HepG2 (cell line): Measurements from ENCODE around the gene GDF15. TPM values are rescaled to one million over a fixed set of nuclear protein-coding genes. Genes with fewer than 3 reads are reported as not detected.
A peak's percentile ranks its signal among the peaks of the same experiment; 100 is the strongest.

Experiments used
- AGO1 ChIP-seq: fragments of 200-400 bp; formaldehyde crosslinking; IDR thresholded peaks from 2 replicates; pipeline ENCODE4 v1.6.1; 2017; ENCODE audit warnings: mild to moderate bottlenecking, low read depth, low read length, moderate library complexity; ENCODE audit not compliant: poor library complexity, severe bottlenecking
- ARNTL ChIP-seq: sonication (generic); formaldehyde crosslinking; IDR thresholded peaks from 2 replicates; pipeline ENCODE4 v1.4.0; 2020; ENCODE audit warnings: mild to moderate bottlenecking, missing genetic modification reagents
- BCL6 ChIP-seq: IDR thresholded peaks from 2 replicates; pipeline ENCODE4 v1.6.1; 2016; ENCODE audit warnings: missing genetic modification reagents, missing compliant biosample characterization
- EEA1 ChIP-seq: sonication (generic); formaldehyde crosslinking; IDR thresholded peaks from 2 replicates; pipeline ENCODE4 v1.5.1; 2020; ENCODE audit warnings: mild to moderate bottlenecking, missing genetic modification reagents, borderline replicate concordance
- FOXA3 ChIP-seq: IDR thresholded peaks from 2 replicates; pipeline ENCODE4 v1.6.1; 2016; ENCODE audit warnings: missing genetic modification reagents, missing compliant biosample characterization
- FOXC1 ChIP-seq: sonication (generic); formaldehyde crosslinking; IDR thresholded peaks from 2 replicates; pipeline ENCODE4 v1.8.0; 2022; ENCODE audit warnings: mild to moderate bottlenecking, missing genetic modification reagents, borderline replicate concordance
- GZF1 ChIP-seq: sonication (generic); formaldehyde crosslinking; IDR thresholded peaks from 2 replicates; pipeline ENCODE4 v1.5.1; 2020; ENCODE audit warnings: mild to moderate bottlenecking, missing genetic modification reagents
- MYNN ChIP-seq: sonication (generic); formaldehyde crosslinking; IDR thresholded peaks from 2 replicates; pipeline ENCODE4 v1.4.0; 2020; ENCODE audit warnings: mild to moderate bottlenecking, low read depth, missing genetic modification reagents
- SATB2 ChIP-seq: sonication (generic); formaldehyde crosslinking; IDR thresholded peaks from 2 replicates; pipeline ENCODE4 v1.5.0; 2020; ENCODE audit warnings: missing genetic modification reagents
- SMYD3 ChIP-seq: sonication (generic); formaldehyde crosslinking; IDR thresholded peaks from 2 replicates; pipeline ENCODE4 v1.8.1; 2023; ENCODE audit warnings: mild to moderate bottlenecking, missing genetic modification reagents
- TBL1XR1 ChIP-seq: fragments of 150-350 bp; IDR thresholded peaks from 2 replicates; pipeline ENCODE4 v1.6.1; 2014; ENCODE audit warnings: borderline replicate concordance, low read length; ENCODE audit not compliant: partially characterized antibody
- ZFP62 ChIP-seq: sonication (generic); formaldehyde crosslinking; IDR thresholded peaks from 2 replicates; pipeline ENCODE4 v1.4.0; 2020; ENCODE audit warnings: missing genetic modification reagents
- ZKSCAN1 ChIP-seq: fragments of 150-350 bp; IDR thresholded peaks from 2 replicates; pipeline ENCODE4 v1.6.1; 2014; ENCODE audit warnings: low read length
- ZNF496 ChIP-seq: sonication (generic); formaldehyde crosslinking; IDR thresholded peaks from 2 replicates; pipeline ENCODE4 v1.8.1; 2023; ENCODE audit warnings: mild to moderate bottlenecking, moderate library complexity, missing genetic modification reagents; ENCODE audit not compliant: insufficient replicate concordance
- ZNF570 ChIP-seq: sonication (generic); formaldehyde crosslinking; IDR thresholded peaks from 2 replicates; pipeline ENCODE4 v1.4.0; 2020; ENCODE audit warnings: mild to moderate bottlenecking, missing genetic modification reagents, borderline replicate concordance
- polyA plus RNA-seq, 8 experiments: library from polyadenylated mRNA; depleted of rRNA in 3 of 8; stranded (reverse) in 7 of 8; unstranded in 1 of 8; fragments of >200 nt; fragmentation: Illumina TruSeq in 4 of 8; extraction: Trizol in 4 of 8; gene quantifications; 2 replicates each; pipeline versions ENCODE4 v1.2.1 to v1.2.3, GENCODE V29; 2011 to 2016; ENCODE audit warnings: low read depth in 4 of 8, missing spikeins in 1 of 8, mixed read lengths in 1 of 8; ENCODE audit not compliant: insufficient read depth in 1 of 8
- total RNA-seq, 5 experiments: library from RNA; depleted of rRNA; stranded (reverse); fragments of >200 nt; fragmentation: Illumina TruSeq; extraction: Trizol; gene quantifications; 2 replicates each; pipeline ENCODE4 v1.2.3, GENCODE V29; 2016; ENCODE audit warnings: low read depth in 1 of 5
- TF ChIP-seq, protein P1 (sequence below): sonication (generic); formaldehyde crosslinking; IDR thresholded peaks from 2 replicates; pipeline ENCODE4 v1.8.0; 2022; ENCODE audit warnings: missing genetic modification reagents, mild to moderate bottlenecking, inconsistent platforms, borderline replicate concordance
- TF ChIP-seq, protein P2 (sequence below), 2 experiments: sonication (generic) in 1 of 2; formaldehyde crosslinking in 1 of 2; IDR thresholded peaks; 2 replicates each; pipeline versions ENCODE4 v1.6.1 to v1.9.0; 2014 to 2022; ENCODE audit warnings: antibody characterized with exemption in 1 of 2, borderline replicate concordance in 1 of 2, inconsistent platforms in 1 of 2, low read depth in 1 of 2, missing genetic modification reagents in 1 of 2
- TF ChIP-seq, protein P3 (sequence below): sonication (generic); formaldehyde crosslinking; IDR thresholded peaks from 2 replicates; pipeline ENCODE4 v1.5.1; 2020; ENCODE audit warnings: missing genetic modification reagents, mild to moderate bottlenecking, borderline replicate concordance

Gene GDF15
- total and polyA plus RNA-seq, 2 of the 13 experiments (the other 11 are each of a cell fraction or from before 2014, with no cell fraction given): 146 to 422 TPM

DNA sequence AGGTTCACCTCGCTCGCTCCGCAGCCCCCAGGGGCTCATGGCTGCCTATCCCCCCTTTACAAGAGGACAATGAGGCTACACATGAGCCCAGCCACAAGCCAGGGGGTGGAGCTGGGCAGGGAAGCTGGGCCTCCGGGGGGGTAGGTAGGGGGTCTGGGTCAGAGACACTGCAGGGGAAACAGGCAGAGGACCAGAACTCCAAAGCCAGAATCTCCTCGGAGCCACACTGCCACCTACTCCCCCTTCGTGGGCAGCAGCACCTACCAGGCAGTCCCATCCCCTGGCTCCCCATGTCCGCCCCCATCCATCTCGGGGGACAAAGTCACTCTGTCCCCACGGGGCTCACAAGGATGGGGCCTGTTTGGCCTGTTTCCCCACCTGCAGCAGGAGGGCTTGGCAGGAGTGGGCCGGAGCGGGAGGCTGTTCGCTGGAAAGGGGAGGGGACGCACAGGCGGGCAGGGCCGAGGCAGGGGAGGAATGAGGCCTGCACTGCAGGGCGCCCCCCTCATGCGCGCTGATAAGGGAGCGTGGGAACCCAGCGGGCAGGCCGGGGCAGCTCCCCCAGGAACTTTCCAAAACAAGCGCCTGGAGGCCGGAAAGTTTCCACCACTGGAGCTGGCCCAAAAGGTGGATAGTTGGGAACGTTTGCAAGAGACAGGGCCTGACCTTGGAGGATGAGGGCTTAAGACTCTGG lies 52.5 kb downstream of the GDF15 start (continued):
- TF ChIP-seq, protein P1, sequence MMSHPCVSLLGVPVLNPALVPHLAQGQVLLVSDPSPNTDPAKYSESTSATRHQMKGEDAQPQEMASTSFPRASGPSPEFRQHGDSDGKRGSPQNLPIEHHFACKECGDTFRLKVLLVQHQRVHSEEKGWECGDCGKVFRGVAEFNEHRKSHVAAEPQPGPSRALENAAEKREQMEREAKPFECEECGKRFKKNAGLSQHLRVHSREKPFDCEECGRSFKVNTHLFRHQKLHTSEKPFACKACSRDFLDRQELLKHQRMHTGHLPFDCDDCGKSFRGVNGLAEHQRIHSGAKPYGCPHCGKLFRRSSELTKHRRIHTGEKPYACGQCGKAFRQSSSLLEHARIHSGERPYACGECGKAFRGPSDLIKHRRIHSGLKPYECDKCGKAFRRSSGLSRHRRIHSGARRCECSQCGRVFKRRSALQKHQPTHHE: no peak
- TF ChIP-seq, protein P2, sequence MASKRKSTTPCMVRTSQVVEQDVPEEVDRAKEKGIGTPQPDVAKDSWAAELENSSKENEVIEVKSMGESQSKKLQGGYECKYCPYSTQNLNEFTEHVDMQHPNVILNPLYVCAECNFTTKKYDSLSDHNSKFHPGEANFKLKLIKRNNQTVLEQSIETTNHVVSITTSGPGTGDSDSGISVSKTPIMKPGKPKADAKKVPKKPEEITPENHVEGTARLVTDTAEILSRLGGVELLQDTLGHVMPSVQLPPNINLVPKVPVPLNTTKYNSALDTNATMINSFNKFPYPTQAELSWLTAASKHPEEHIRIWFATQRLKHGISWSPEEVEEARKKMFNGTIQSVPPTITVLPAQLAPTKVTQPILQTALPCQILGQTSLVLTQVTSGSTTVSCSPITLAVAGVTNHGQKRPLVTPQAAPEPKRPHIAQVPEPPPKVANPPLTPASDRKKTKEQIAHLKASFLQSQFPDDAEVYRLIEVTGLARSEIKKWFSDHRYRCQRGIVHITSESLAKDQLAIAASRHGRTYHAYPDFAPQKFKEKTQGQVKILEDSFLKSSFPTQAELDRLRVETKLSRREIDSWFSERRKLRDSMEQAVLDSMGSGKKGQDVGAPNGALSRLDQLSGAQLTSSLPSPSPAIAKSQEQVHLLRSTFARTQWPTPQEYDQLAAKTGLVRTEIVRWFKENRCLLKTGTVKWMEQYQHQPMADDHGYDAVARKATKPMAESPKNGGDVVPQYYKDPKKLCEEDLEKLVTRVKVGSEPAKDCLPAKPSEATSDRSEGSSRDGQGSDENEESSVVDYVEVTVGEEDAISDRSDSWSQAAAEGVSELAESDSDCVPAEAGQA (IDR thresholded peaks at IDR 0.05; ENCODE audit: low read depth): no peak
- TF ChIP-seq, protein P2 (CRISPR knock-in tag; IDR thresholded peaks at IDR 0.05; ENCODE audit: borderline replicate concordance): no peak
- TF ChIP-seq FOXA3 (CRISPR knock-in tag): no peak
- no peak for TF ChIP-seq SMYD3 (CRISPR knock-in tag)
- TF ChIP-seq ZKSCAN1: no peak
- TF ChIP-seq ARNTL (CRISPR knock-in tag): no peak
- TF ChIP-seq ZNF570 (CRISPR knock-in tag): no peak
- TF ChIP-seq FOXC1 (CRISPR knock-in tag): no peak
- TF ChIP-seq, protein P3, sequence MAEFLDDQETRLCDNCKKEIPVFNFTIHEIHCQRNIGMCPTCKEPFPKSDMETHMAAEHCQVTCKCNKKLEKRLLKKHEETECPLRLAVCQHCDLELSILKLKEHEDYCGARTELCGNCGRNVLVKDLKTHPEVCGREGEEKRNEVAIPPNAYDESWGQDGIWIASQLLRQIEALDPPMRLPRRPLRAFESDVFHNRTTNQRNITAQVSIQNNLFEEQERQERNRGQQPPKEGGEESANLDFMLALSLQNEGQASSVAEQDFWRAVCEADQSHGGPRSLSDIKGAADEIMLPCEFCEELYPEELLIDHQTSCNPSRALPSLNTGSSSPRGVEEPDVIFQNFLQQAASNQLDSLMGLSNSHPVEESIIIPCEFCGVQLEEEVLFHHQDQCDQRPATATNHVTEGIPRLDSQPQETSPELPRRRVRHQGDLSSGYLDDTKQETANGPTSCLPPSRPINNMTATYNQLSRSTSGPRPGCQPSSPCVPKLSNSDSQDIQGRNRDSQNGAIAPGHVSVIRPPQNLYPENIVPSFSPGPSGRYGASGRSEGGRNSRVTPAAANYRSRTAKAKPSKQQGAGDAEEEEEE (CRISPR knock-in tag): no peak
- no peak for TF ChIP-seq BCL6 (CRISPR knock-in tag)
- peak; percentile 50; the same call in 1 of the 2 replicates for TF ChIP-seq GZF1 (CRISPR knock-in tag)
- TF ChIP-seq ZFP62 (CRISPR knock-in tag): no peak
- TF ChIP-seq ZNF496: no peak
- no peak for TF ChIP-seq EEA1
- no peak for TF ChIP-seq TBL1XR1
- no peak for TF ChIP-seq SATB2 (CRISPR knock-in tag)
- no peak for TF ChIP-seq AGO1
- TF ChIP-seq MYNN (CRISPR knock-in tag): no peak
